SK-N-SH (cell line): ENCODE measurements around the gene SORBS1.

Experiments used
- EP300 ChIP-seq, 2 experiments: IDR thresholded peaks; 2 replicates each; pipeline versions ENCODE4 v1.4.0 to v1.6.1; 2012; ENCODE audit warnings: borderline replicate concordance in 1 of 2, low read depth in 1 of 2, low read length in 1 of 2
- JUND ChIP-seq: IDR thresholded peaks from 2 replicates; pipeline ENCODE4 v1.4.0; 2012

- TF ChIP-seq JUND (no peak), EP300 (IDR thresholded peaks at IDR 0.05; ENCODE audit: borderline replicate concordance in 1 of 2, low read depth in 1 of 2, low read length in 1 of 2) (no peak)
Measured at GRCh38 chr10:95536894-95537541, 24.2 kb downstream of the SORBS1 start.
